A172 (cell line): ENCODE results near the gene HOXD8. TPM values are rescaled to one million over a fixed set of nuclear protein-coding genes. Genes with fewer than 3 reads are reported as not detected.

Experiments
- DNase-seq: peaks from one replicate; pipeline ENCODE4 v3.0.0-alpha.2; 2015; ENCODE audit warnings: low spot score
- total RNA-seq: library from RNA; depleted of rRNA; stranded (reverse); fragments of >200 nt; shearing (Covaris generic); gene quantifications from 2 replicates; pipeline ENCODE4 v1.2.3, GENCODE V29; 2014

HOXD8 gene
- total RNA-seq, 1 experiment from 2014 or later = 20.4 TPM

DNA sequence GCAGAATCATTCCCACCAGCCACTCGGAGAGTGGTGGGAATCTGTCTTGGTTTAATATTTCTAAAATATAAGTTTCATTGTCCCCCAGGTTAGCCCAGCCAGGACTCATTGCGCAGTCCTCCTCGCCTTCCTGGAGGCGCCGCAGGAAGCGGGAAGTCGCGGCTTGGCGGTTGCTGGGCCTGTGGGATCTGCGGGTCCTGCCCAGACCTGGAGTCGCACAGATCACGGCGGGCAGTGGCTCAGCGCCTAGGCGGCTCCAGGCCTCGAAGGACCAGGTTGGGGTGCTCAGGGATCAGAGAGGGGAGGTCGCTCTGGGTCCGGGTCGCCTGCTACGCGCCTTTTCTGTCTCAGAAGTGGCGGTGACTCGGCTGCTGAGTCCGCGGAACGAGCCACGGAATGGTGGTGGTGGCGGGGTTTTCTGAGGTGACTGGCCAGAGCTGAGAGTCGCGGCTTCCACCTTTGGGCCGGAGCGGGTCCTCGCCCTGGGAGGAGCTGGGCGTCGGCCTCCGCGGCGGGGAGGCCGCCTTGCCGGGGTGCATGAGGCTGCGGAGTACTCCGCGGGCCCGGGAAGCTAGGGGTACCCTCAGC lies 30.3 kb downstream of the HOXD8 start:
- no peak for DNase-seq

DNA sequence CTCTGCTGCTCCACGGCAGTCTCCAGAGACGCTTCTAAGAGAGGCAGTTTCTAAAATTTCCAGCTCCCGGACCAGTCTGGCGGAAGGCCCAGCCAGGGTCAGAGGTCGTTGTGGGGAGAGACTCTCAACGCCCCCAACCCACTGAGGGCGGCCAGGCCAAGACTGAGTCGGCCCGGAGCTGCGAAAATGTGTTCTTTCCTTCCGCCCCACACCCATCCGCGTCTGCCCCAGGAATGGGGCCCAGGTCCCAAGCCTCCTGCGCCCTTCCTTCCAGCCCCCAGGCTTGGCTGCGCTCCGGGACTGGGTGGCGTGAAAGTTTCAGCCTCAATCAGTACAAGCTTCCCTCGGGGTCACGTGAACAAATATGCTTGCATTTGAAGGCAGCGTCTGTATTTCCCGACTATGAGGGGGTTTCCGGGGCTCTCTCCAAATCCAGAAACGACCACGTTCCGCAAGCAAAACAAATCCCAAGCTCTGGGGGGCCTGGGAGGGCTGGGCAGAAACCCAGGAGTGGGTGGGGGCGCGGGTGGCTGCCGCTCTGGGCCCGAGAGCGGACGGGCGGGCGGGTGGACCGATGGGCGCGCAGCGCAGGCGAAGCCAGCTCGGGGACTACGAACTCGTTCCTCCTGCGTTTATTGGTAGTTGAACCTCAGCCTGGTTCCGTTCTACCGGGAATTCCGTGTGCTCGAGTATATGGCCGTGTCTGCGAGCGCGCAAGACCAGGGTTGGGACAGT lies 30.9 kb downstream of the HOXD8 start:
- DNase-seq = no peak

DNA sequence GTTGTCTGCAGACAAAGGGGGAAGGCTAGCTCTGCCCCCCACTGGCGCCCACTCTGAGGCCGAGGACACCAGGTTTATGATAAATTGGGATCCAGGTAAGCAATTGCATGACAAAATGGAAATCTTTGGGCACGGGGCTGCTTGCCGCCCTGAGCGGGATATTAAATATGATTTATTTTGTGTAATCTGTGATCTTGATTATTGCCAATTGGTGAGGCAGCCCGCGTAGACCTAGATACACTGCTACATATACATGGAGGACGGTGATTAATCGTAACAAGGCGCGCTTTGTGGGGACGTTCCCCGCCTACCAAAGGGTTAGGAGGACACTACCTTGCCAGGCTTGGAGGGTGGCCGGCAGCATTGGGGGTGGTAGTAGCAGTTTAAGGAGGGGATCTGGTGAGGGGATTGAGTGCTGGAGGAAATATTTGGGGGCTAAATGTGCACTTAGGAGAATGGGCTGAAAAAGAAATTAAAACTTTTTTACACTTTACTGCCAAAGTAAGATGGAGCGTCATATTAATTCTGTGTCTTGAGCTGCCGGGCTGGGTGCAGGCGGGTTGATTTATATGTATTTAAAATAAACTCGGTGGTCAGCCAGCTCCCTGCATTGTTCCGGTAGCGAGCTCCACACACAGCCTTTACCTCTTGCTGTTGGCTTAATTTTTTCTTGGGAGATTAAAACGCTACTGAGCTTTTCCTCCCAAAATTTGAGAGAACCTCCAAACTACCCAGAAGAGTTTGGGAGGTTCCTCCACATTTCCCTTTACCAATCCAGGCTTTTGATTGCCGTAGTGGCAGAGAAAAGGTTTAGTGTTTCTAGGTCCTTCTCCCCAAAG lies 31.7 kb downstream of the HOXD8 start:
- no peak for DNase-seq

DNA sequence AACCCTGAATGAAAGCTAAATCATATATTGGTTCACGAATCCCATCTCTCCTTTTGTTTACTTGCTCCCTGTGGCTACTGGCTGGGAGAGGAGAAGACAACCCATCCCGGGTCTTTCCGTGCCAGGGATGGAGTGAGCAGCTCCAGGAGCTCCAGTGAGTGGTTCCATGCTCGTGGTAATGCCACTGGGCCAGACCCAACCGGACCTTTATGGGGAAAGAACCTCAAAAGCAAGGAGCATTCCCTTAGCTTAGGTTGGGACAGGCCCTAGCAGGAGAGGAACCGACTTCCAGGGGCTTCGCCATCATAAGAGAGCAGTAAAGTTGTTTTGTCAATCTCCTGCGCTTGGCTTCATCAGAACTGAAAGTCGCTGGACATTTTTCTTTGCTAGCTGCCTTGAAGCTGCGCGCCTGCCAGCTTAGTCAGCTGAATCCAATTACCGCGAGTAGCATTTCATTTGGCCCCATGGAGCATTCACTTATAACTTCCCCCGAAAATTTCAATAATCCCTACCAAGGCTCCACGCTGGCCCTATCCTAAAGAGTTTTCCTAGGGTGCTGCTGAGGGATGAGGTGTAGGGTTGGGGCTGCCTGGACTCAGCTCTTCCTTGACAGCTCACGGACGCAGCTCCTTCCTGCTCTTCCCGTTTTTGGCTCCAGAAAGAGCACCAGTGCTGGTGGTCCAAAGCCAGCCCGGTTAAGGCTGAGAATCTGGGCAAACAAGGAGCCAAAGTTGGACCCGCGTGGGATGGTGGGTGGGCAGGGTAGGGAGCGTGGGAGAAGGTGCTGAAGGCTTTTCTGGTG lies 32.5 kb downstream of the HOXD8 start:
- DNase-seq = no peak

DNA sequence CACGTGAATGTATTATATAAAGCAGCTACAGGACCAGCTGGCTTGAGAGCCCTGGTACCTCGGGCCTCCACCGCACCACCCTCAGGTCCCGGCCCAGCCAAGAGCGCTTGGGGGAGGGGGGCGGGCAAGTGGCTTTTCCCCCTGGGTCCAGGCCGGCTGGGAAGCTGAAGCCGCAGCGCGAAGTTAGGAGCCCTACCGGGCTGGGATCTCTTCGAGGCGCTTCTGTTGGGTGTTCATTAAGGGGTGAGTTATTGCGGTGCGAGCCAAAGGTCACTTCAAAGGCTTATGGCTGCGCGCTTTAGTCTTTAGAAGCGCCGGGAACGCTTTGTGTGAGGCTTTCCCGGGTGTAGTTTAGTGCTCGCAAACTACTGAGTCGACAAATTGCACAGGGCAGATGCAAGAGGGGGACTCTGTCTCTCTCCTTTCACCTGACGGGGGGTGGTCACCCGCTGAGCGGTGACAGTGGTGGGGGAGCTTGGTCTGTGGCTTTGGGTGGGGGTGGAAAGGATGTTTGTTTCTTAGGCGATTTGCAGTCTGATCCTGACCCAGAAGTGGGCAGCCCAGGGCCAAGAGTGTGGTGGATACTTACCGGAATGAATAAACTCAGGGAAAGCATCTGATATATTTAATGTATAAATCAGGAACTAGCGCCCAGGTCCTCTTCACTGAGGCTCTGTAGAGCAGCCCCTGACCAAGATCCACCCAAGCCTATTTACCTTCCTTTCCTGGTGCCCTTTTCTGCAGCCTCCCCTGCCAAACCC lies 33.6 kb downstream of the HOXD8 start:
- DNase-seq = no peak

DNA sequence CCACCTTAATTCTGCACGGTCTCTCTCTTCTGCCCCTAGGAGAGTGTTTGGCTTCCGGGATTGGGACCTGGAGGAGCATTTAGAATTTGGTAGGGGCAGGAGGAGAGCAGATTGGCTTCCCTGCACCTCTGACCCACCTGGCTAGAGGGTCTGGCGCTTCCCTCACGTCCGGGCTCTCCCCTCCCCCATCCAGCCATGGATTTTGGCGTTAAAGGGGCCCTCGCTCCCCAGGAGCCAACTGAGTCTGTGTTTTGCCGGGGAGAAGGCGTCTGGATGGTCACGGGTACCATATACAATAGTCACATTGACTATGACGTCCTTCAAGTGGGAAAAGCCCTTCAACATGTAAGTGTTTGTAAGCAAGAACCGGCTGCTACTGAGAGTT lies 34.2 kb downstream of the HOXD8 start:
- DNase-seq = no peak

DNA sequence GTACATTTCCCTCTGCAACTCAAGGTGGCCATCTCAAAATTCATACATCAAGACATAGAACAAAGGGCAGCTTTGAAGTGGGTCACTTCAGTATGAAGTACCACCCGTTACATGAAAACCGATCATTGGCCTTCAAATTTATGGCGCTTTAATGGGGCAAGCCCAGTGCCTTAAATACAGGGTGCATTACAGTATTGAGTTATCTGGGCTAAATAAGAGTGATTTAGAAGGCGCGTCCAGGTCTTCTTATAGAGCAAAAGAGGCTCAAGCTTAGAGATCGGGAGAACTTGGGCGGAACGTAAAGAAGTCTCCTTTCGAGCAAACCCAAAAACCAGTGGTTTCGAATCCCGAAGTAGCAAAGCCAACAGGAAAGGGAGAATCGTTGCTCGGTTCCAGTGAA lies 34.7 kb downstream of the HOXD8 start:
- no peak for DNase-seq

DNA sequence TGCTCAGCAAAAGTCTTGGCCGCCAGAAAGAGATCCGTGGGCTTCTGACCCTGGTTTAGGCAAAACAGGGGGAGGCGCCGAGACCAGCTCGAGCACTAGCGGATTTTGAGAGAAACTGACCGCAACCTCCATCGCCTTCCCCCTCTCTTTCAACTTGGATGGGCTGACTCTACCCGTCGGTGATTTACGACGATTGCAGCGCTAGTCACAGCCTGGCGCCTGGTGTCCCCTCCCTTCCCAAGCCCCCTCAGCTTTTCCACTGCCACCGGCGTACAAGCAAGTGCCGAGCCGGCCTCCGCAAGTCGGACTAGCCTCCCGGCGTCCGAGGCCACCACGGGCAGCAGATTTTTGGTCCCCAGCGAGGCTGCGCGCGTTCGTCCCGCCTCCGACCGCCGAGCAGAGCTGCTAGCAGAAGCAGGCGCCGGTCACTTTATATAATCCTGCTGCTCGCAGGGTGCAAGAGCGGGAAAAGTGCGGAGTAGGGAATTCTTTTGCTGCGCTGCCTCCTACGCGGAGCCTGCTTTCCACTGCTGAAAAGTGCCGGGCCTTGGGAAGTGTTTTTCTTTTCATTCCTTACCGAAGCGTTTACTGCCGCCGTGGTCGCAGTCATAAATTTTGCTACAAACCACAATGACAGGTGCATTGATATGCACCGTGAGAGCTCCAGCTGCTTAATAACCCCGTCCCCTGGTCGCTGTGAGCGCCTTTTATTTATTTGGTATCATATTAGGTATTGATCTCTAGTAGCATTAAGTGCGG lies 35.3 kb downstream of the HOXD8 start:
- DNase-seq = no peak

DNA sequence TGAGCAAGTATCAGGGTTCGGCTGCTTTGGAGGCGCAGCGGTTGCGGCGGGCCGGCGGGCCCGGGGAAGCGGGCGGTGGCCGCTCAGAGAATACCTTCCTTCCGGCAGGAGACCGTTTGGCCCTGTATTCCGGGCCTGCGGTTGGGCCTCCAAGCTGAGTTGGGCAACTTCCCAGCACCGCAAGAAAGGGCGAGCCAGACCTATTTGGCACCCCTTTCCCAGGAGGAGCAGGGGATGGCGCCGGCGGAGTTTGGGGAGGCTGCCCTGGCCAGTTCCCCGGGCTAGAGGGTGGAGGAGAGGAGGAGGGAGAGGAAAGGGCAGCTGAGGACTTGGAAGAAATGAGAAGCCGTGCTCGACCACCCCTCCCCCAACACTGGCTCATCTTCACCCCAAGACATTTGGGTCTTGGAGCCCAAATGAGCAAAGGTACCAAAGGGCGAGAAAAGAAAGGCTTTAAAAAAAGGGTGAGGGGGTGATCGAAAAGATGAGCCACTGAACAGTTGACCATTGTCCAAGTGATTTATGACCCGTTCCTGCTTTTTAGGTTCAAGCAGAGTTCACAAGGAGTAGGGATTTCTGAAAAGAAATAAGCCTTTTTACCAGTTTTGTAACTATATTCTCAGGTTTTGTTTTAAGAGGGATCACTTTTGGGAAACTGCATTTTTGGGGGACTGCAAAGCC lies 36.0 kb downstream of the HOXD8 start:
- no peak for DNase-seq

DNA sequence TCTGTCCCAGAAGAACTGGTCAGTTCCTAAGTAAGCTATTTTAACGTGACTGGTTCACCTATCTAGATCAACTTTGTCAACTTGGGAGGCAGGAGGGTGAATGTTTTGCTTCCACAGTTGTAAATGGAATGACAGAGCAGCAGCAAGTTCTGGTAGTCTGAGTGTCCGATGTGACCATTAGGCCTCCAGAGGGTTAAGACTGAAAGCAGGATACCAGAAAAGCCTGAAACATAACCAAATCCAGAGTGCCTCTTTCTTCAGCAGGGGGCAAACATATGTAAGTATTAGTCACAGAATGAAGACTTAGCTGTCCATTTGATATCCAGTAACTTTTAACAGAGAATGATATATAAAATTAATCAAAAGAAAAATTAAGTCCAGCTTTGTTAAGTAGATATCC lies 36.8 kb downstream of the HOXD8 start:
- DNase-seq = no peak

DNA sequence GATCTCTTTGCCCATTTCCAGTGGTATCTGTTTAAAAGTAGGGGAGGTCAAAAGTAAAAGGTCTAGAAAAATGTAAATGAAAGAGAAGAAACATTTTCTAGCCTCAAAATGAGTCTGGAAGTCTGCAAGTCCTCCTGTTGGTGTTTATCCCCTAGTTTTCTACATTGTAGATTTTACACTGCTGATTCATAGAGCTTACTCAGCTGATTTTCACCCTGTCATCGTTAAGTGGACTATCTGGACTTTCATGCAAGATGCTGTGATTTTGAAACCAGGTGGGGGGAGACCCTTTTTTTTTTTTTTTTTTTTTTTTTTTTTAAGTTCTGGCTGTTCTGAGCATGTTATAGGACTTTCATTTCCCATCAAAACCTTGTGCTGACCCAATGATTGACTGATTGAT lies 37.9 kb downstream of the HOXD8 start:
- no peak for DNase-seq

DNA sequence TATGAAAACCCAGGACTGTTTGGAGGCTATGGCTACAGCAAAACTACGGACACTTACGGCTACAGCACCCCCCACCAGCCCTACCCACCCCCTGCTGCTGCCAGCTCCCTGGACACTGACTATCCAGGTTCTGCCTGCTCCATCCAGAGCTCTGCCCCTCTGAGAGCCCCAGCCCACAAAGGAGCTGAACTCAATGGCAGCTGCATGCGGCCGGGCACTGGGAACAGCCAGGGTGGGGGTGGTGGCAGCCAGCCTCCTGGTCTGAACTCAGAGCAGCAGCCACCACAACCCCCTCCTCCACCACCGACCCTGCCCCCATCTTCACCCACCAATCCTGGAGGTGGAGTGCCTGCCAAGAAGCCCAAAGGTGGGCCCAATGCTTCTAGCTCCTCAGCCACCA lies 39.7 kb downstream of the HOXD8 start:
- DNase-seq = no peak

DNA sequence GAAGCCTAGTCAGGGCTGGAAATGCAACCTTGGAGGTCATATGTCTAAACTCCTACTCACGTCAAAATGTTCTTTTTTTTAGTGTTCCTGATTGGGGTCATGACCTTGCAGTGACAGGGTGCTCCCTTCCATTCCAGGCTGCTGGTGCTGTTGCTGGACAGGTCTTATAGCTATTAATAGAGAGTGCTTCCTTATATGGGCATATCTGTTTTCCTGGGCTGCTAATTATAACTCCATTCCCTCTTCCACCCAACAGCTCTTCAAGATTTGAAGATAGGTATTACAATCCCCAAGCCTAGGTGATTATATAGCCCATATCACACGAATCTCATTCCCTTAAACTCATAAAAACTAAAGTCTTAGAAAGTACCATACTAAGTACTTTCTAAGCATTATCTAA lies 40.2 kb downstream of the HOXD8 start:
- no peak for DNase-seq

DNA sequence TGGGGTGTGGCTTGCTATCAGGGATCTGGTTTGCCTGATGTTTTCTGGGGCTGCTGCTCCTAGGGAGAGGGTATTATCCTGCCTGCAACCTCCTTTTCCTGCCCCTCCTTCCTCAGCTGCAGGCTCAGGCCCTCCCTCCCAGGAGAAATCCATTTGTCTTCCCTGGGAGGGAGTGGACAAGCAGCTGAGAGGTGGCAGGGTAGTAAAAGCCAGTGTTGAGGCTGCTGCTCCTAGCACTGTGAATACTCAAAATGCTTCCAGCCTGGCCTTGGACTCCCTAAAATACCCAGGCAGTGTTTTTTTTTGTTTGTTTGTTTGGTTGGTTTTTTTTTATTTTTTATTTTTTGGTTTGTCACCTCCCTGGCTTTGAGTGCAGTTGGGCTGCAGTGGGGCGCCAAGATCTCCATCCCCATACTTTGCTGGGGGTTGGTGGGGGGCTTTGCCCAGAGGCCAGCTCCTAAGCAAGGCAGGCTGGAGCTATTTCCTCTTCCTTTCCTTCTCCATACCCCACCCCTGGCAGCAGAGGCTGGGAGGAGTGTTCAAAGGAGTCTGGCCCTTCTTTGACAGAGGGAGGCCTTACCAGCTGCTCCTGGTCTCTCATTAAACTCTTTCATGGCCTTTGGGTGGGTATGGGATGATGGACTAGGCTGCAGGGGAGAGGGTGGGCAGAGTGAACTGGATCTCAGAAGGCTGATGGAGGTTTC lies 41.2 kb downstream of the HOXD8 start:
- no peak for DNase-seq

DNA sequence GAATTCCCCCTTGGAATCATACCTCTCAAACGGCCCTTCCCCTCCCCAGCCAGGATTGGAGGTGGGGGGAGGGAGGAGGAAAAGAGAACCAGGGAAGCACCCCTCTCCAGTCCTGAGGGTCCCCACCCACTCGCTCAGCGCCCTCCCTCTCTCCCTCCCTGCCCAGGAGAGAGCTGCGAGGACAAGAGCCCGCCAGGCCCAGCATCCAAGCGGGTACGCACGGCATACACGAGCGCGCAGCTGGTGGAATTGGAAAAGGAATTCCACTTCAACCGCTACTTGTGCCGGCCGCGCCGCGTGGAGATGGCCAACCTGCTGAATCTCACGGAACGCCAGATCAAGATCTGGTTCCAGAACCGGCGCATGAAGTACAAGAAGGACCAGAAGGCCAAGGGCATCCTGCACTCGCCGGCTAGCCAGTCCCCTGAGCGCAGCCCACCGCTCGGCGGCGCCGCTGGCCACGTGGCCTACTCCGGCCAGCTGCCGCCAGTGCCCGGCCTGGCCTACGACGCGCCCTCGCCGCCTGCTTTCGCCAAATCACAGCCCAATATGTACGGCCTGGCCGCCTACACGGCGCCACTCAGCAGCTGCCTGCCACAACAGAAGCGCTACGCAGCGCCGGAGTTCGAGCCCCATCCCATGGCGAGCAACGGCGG lies 42.0 kb downstream of the HOXD8 start:
- no peak for DNase-seq

DNA sequence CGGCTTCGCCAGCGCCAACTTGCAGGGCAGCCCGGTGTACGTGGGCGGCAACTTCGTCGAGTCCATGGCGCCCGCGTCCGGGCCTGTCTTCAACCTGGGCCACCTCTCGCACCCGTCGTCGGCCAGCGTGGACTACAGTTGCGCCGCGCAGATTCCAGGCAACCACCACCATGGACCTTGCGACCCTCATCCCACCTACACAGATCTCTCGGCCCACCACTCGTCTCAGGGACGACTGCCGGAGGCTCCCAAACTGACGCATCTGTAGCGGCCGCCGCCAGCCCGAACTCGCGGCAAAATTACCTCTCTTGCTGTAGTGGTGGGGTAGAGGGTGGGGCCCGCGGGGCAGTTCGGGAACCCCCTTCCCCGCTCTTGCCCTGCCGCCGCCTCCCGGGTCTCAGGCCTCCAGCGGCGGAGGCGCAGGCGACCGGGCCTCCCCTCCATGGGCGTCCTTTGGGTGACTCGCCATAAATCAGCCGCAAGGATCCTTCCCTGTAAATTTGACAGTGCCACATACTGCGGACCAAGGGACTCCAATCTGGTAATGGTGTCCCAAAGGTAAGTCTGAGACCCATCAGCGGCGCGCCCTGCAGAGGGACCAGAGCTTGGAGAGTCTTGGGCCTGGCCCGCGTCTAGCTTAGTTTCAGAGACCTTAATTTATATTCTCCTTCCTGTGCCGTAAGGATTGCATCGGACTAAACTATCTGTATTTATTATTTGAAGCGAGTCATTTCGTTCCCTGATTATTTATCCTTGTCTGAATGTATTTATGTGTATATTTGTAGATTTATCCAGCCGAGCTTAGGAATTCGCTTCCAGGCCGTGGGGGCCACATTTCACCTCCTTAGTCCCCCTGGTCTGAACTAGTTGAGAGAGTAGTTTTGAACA lies 42.7 kb downstream of the HOXD8 start:
- DNase-seq = no peak

DNA sequence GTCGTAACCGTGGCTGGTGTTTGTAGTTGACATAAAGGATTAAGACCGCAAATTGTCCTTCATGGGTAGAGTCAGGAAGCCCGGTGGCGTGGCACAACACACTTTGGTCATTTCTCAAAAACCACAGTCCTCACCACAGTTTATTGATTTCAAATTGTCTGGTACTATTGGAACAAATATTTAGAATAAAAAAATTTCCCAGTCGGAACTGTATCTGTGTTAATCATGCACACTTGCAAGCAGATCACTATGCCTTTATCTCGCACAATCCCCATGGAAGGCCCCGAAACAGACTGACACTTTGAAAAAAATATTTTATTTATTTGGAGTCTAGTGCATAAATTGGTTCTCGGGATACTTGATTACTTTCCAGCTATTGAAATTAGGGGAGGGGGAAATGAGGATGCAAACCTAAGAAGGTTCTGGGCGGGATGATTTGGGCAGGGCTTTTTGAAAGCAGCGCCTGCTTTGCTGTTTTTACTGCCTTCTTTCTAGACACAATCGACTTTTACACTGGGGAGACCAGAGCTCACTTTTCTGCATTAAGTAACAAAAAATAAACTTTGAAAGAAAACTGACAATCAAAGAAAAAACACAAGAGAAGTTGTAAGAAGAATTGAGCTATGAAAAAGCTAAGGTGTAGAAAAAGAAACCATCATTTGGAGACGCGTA lies 43.5 kb downstream of the HOXD8 start:
- no peak for DNase-seq
